Stimulated activated CD8-positive, alpha-beta memory T cell treated with anti-CD3 and anti-CD28 coated beads, Interleukin-12 subunit alpha, Interleukin-12 subunit beta, amount 100 ng/mL, for 24 hours (primary cell): Measurements from ENCODE around the gene TNNC2.
A peak's percentile ranks its signal among the peaks of the same experiment; 100 is the strongest.
"Not testable (repeated sequence)": the region's sequence is repeated elsewhere in the genome, so short reads cannot be mapped to it uniquely, and the experiment has no call there.

Experiments
- DNase-seq: peaks from one replicate; pipeline ENCODE4 v3.0.0-alpha.2; 2020; ENCODE audit errors: extremely low read depth

The TNNC2 gene

GRCh38 chr20:45822857-45823256, 4.3 kb downstream of the TNNC2 start:
- no peak for DNase-seq

DNA sequence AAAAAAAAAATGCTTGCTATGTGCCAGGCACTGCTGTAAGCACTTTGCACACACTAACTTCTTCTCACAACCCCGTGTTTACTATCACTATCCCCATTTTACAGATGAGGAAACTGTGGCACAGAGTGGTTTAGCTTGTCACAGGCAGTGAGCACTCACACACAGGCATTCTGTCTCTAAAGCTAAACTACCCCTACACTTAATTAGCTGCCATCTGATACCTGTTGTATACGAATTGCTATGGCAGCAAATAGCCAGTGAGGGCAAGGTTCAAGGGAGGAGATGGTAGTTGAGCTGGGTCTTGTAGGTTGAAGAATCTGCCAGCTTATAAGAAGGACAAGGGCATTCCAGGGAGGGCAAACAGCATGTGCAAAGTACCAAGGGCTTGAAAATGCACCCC, 5.2 kb downstream of the TNNC2 start:
- no peak for DNase-seq

DNA sequence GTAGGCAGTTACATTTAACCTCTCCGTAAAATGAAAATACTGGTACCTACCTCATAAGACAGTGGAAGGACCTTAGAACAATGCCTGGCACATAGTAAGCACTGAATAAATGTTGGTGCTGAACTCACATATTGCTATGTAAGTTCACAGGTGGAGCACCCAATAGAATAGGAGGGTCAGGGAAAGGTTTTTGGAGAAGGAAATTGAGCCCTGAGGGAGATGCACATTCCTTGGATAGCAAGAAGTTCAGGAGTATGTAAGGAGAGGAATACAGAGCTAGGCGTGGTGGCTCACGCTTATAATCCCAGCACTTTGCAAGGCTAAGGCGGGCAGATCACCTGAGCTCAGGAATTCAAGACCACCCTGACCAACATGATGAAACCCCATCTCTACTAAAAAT, 7.6 kb downstream of the TNNC2 start:
- DNase-seq, result no peak

GRCh38 chr20:45818239-45818638, 8.9 kb downstream of the TNNC2 start:
- no peak for DNase-seq

DNA sequence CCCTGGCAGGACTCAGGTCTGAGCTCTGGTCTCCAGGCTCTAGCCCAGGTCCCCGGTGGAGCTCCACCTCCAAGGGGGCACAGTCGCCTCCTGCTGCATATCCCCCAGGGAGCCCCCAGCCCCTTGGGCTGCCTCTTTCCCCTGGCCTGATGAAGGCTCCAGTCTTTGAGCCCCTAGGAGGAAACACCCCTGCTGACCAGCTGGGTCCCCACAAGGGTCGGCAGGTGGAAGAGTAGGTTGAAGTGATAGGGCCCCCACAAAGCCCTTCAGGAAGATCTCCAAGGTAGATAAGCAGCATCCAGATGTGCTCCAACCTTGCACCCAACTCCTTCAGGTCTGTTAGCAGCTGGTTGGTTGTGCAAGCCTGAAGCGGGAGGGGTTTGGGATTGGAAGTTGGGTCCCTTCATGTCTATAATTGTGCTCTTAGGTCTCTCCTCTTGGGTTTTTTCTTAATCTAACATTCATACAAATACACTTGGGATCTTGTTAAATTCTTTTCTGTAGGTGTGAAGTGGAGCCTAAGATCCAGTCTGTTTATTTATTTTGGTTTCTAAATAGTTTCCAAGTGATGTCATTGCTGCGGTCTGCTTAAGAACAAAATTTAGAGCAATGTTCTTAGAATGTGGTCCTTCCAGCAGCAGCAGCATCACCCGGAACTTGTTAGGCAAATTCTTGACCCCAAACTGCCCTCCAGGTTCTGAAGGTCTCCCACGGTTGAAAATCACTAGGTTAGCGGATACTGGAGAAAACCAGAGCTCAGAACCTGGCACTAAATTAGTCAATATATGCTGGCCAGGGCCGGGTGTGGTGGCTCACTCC, 9.5 kb downstream of the TNNC2 start:
- no peak for DNase-seq

- no peak for DNase-seq
These were observed 10.2 kb downstream of the TNNC2 start for GRCh38 chr20:45816951-45817350.

GRCh38 chr20:45814314-45814713, 12.8 kb downstream of the TNNC2 start:
- DNase-seq, result no peak

DNA sequence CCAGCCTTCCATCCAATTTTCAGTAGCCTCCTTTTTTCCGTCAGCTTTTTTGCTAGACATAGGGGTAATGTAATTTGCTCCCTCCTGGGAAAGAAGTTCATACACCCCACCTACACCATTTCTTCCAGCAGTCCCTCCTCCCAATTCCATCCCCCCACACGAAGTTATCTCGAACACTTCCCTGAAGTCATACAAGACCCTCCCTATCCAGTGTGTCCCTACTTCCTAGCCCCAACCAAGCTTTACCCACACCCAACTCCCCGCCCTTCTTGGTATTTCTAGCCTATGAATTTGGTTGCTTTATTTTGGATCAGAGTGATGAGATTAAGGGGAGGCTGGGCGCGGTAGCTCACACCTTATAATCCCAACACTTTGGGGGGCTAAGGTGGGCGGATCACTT, 13.6 kb downstream of the TNNC2 start:
- no peak for DNase-seq

GRCh38 chr20:45813006-45813340, 14.1 kb downstream of the TNNC2 start:
- no peak for DNase-seq

DNA sequence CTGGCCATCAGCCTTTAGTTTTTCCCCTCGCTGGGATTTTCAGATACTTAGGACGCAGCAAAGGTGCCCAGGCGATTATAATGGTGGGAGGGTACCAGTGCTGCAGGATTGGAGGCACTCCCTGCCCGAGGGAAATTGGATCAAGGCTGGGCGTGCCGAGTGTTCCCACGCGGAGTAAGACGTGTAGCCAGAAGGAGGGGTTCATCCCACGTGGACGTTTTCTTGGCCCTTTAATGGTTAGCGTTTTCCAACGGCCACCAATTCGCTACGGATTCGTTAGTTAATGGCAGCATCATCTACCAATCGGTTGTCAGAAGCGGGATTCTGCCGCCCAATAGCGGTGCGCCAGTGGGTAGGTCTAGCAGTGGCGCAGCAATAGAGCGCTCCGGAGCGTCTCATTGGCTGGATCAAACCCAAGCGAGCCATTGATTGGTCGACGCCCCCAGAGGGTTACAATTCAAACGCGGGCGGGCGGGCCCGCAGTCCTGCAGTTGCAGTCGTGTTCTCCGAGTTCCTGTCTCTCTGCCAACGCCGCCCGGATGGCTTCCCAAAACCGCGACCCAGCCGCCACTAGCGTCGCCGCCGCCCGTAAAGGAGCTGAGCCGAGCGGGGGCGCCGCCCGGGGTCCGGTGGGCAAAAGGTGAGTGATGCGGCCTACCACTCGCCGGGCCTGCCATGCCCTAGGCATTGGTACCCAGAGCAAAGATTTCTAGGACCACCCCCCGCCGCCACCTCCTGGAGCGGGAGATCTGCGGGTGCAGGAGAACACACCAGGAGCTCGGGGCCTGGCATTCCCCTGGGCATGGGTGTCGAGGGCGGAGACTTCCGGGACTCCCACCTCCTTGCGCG, 14.7 kb downstream of the TNNC2 start, which contains the start of gene UBE2C:
UBE2C (plus strand) TSS at position 488 of the 849 bp plus-strand sequence; CDS start at position 540, 52 bp downstream.
- DNase-seq, result peak; percentile 86

DNA sequence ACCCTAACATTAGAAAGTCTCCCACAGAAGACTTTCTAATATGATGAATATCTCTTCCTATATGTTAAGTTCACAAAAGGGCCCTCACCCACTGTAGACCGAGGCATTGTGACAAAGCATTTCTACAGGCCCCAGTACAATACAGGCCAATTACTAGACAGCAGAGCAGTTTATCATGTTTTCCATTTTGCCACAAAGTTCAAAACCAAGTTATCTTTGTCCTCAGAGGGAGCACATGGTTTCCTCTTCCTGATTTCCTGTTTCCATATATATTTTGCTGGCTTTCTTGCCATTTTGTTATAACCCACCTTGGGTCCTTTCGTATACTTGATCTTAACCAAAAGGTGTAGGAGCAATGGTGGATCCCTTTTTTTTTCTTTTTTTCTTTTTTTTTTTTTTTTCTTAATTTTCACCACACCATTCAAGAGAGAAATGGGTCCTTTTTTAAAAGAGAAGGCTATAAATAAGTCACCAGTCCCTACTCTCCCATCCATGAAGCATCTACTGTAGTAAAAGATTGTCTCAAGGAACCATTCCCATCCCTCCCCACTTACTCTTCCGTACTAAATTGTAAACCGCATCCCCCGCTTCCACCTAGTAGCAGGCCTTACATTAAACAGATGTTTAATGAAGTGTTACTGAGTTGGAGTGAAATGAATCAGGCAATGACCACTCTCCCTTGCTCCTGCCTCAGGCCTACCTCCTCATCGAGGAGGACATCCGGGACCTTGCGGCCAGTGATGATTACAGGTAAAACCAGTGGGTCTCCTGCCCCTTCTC, 16.7 kb downstream of the TNNC2 start:
- no peak for DNase-seq

GRCh38 chr20:45801851-45802250, 25.3 kb downstream of the TNNC2 start:
- no peak for DNase-seq

- DNase-seq, result no peak
These were observed 28.0 kb downstream of the TNNC2 start for GRCh38 chr20:45798935-45799642.

DNA sequence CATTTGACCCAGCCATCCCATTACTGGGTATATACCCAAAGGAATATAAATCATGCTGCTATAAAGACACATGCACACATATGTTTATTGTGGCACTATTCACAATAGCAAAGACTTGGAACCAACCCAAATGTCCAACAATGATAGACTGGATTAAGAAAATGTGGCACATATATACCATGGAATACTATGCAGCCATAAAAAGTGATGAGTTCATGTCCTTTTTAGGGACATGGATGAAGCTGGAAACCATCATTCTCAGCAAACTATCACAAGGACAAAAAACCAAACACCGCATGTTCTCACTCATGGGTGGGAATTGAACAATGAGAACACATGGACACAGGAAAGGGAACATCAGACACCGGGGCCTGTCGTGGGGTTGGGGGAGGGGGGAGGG, 29.2 kb downstream of the TNNC2 start:
- not testable (repeated sequence) for DNase-seq

- not testable (repeated sequence) for DNase-seq
These were observed 29.6 kb downstream of the TNNC2 start for GRCh38 chr20:45797510-45797909.

GRCh38 chr20:45796337-45797065, 30.6 kb downstream of the TNNC2 start:
- no peak for DNase-seq

DNA sequence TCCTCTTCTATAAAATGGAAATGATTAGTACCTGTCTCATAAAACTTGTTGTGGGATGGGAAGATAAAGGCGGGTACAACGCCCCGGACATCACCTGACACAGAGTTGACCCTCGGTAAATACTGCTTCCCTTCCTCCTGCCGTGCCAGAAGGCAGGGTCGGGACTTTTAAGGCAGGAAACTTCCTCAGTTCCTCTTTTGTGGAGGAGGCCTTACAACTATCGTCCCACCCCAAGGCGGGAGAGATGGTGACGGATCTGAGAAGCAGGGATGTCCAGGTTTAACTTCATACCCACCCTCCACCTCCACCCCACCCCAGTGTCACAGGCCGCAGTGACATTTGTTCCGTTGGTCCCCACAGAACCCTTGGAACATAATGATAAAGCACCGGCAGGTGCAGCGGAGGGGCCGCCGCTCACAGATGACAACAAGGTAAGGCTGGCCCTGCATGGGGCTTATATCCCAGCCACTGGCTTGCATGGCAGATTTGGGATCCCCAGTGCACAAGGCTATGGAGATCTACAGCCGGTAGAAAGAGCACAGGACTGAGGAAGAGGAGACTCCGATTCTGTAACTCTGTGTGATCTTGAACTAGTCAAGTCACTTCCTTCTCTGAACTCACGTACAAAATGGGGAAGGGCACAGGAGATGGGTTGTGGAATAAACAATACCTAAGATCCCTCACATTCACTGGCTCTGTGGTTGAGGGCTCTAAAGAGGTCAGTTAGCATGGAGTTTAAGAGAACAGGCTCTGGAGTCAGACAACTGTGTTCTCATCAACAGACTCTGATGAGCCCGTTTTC, 34.6 kb downstream of the TNNC2 start:
- DNase-seq, result no peak

DNA sequence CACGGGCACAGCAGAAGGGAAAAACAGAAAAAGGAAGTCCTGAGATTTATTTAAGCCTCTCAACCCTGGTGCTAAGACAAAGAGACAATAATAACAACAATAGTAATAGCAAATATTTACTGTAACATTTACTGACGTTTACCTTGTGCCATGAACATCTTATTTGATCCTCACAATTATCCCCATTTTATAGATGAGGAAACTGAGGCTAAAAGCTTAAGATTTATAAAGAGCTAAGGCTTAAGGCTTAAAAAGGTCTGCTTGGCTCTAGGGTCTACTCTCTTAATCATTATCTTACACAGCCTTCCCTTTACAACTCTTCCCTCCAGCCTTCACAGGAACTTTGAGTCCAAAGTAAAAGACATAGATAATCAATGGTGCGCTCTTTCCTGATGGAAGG, 38.8 kb downstream of the TNNC2 start:
- DNase-seq, result no peak

GRCh38 chr20:45783656-45784294, 43.3 kb downstream of the TNNC2 start:
- no peak for DNase-seq

DNA sequence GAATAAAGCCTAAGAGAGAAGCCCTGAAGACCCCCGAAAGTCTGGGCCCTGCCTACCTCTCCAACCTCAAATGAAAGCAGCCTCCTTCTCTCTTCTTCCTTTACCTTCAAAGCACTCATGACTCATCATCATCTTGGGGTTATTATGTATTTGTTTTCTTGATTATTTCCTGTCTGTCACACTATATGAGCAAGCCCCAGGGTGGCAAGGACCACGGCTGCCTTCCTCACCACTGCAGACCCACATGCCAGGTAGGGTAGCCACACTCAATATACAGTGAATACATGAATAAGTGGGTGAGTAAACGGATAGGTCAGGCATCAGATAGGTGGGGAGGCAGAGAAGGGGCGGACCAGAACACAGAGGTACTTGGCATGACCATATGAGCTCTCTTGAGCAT, 44.2 kb downstream of the TNNC2 start:
- DNase-seq, result no peak
